Measurements from ENCODE around the gene GGTA1.
"Not testable (repeated sequence)": the region's sequence is repeated elsewhere in the genome, so short reads cannot be mapped to it uniquely, and the experiment has no call there.

DNA sequence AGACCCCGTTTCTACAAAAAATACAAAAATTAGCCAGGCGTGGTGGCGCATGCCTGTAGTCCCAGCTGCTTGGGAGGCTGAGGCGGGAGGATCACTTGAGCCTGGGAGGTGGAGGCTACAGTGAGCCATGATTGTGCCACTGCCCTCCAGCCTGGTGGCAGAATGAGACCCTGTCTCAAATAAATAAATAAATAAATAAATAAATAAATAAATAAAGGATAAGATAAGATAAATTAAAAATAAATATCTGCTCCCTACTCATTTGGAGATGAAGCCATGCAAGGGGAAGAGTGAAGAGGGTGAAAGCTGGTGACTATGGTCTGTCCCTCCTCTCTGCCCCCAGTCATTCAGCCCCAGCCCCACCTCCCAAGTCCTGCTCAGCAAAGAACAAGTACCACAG, 41.2 kb downstream of the GGTA1 start:
- not testable (repeated sequence) for TF ChIP-seq CTCF (IDR thresholded peaks at IDR 0.05; ENCODE audit: low read length); EZH2 (IDR thresholded peaks at IDR 0.05; ENCODE audit: borderline replicate concordance, low read length)

Data from OCI-LY1 (cell line).